ENCODE data around the gene ENOPH1.

The ENOPH1 gene

DNA sequence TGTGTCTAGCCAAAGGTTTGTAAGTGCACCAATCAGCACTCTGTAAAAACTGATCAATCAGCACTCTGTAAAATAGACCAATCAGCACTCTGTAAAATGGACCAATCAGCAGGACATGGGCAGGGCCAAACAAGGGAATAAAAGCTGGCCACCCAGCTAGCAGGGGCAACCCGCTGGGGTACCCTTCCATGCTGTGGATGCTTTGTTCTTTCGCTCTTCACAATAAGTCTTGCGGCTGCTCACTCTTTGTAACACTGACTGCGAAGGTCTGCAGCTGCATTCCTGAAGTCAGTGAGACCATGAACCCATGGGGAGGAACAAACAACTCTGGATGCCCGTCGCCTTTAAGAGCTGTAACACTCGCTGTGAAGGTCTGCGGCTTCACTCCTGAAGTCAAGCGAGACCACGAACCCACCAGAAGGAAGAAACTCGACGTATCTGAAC, 14.4 kb upstream of the ENOPH1 start:
- TF ChIP-seq, protein P1, sequence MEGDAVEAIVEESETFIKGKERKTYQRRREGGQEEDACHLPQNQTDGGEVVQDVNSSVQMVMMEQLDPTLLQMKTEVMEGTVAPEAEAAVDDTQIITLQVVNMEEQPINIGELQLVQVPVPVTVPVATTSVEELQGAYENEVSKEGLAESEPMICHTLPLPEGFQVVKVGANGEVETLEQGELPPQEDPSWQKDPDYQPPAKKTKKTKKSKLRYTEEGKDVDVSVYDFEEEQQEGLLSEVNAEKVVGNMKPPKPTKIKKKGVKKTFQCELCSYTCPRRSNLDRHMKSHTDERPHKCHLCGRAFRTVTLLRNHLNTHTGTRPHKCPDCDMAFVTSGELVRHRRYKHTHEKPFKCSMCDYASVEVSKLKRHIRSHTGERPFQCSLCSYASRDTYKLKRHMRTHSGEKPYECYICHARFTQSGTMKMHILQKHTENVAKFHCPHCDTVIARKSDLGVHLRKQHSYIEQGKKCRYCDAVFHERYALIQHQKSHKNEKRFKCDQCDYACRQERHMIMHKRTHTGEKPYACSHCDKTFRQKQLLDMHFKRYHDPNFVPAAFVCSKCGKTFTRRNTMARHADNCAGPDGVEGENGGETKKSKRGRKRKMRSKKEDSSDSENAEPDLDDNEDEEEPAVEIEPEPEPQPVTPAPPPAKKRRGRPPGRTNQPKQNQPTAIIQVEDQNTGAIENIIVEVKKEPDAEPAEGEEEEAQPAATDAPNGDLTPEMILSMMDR (IDR thresholded peaks at IDR 0.05; ENCODE audit: low read depth, low read length, missing control alignments), result no peak
- no peak overlapping the region for H3K4me3 ChIP-seq (replicated peaks; ENCODE audit: low read depth, low read length)
- no peak for DNase-seq (ENCODE audit: extremely low read depth, low read depth)

DNA sequence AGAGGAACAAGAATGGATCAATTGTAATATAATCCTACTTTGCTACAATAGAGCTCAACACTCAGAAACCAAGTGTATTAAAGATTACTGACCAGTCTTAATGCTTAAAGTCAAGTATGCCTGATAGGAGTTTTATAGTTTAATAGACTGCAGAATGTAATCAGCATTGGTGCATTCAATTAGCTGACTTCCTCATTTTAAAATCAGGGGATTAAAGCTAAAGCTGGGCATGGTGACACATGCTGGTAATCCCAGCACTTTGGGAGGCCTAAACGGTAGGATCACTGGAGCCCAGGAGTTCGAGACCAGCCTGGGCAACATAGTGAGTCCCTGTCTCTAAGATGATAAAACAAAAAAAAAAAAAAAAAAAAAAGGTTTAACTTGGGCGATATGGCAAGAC, 10.9 kb upstream of the ENOPH1 start:
- DNase-seq (ENCODE audit: extremely low read depth, low read depth), result no peak
- H3K4me3 ChIP-seq (replicated peaks; ENCODE audit: low read depth, low read length), result no peak overlapping the region
- TF ChIP-seq, protein P1 (IDR thresholded peaks at IDR 0.05; ENCODE audit: low read depth, low read length, missing control alignments), result no peak

DNA sequence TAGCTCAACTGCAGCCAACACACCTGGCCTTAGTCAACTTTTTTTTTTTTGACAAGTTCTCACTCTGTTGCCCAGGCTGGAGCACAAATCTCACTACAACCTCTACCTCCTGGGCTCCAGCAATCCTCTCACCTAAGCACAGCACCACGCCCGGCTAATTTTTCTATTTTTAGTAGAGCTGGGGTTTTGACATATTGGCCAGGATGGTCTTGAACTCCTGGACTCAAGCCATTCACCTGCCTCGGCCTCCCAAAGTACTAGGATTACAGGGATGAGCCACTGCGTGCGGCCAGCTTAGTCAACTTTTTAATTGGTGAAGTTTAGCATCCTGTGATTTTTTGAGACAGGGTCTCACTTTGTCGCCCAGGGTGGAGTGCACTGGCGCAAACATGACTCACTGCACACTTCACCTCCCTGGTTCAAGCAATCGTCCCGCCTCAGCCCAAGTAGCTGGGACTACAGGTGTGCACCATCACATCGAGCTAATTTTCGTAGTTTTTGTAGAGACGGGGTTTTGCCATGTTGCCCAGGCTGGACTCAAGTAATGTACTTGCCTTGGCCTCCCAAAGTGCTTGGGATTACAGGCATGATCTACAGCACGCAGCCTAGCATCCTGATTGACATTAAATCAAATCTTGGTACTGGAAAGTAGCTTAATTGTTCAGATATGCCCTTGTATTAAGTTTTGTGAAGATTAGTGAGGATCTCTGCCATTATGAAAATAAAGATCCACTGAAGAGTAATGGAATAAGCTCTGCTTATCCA, 8.4 kb upstream of the ENOPH1 start:
- TF ChIP-seq, protein P1 (IDR thresholded peaks at IDR 0.05; ENCODE audit: low read depth, low read length, missing control alignments), result no peak
- no peak overlapping the region for H3K4me3 ChIP-seq (replicated peaks; ENCODE audit: low read depth, low read length)
- DNase-seq (ENCODE audit: extremely low read depth, low read depth), result no peak

DNA sequence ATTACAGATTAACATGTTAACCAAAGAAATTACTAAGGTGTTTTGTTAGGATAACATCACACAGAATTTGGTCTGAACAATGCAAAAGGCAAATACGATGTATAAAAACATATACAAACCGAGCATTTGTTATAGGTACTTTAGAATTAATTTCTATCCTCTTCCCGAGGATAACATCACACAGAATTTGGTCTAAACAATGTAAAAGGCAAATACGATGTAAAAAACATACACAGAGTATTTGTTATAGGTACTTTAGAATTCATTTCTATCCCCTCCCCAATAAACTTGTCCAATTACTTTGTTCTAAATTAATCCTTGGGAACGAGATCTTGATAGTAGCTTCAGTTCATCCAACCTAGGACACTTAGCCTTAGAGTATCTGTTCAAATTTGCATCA, 7.8 kb upstream of the ENOPH1 start:
- DNase-seq (ENCODE audit: extremely low read depth, low read depth), result no peak
- TF ChIP-seq, protein P1 (IDR thresholded peaks at IDR 0.05; ENCODE audit: low read depth, low read length, missing control alignments), result no peak
- H3K4me3 ChIP-seq (replicated peaks; ENCODE audit: low read depth, low read length), result no peak overlapping the region

DNA sequence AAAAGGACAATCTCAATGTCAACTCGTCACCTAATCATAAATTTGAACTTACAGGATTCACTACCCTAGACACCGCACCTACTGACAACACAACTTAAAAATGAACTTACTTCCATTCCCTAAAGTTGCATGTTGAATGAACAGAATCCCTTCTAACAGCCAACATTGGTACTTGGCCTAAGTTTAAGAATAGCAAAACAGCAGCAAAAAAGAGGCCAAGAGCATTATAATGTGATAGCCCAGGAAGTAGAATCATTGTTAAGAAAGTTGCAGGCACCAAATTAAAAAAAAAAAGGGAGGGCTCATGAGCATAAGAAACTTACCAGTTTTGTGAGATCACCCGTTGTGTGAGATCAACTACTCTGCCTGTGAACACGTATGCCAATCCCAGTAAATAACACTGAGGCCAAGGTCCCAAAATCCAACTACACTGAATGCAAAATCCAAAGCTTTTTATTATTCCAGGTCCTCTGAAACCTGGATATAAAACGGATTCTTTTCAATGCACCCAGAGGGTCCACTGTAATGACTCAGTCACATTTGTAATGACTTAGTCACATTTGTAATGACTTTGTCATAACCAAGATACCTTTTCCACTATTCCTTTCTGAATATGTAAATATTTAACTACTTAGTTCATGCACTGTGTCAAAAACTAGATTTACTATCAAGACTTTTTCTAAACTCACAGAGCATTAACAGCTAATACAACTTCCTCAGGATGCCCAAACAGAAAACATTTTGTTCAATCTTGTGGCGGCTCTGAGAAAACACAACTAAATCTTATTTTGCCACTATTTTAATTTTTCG, 6.9 kb upstream of the ENOPH1 start:
- TF ChIP-seq, protein P1 (IDR thresholded peaks at IDR 0.05; ENCODE audit: low read depth, low read length, missing control alignments), result no peak
- H3K4me3 ChIP-seq (replicated peaks; ENCODE audit: low read depth, low read length), result no peak overlapping the region
- DNase-seq (ENCODE audit: extremely low read depth, low read depth), result no peak

DNA sequence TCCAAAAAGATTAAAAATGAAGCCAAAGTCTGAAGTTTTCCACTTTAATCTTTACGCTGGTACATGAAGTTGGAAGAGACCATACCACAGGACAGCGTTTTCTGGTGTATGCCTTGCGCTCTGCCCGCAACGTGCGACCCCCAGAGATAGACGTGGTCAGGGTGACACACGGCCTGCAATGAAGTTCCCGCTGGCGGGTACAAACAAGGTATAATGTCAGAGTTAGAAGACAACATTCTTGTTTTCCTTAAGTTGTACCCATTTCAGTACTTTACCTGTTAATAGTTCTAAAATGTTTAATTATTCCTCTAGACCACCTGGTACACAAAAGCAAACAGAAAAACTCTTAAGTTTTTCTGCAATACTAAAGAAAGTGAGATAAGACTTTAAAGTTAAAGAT, 4.9 kb upstream of the ENOPH1 start:
- no peak overlapping the region for H3K4me3 ChIP-seq (replicated peaks; ENCODE audit: low read depth, low read length)
- TF ChIP-seq, protein P1 (IDR thresholded peaks at IDR 0.05; ENCODE audit: low read depth, low read length, missing control alignments), result no peak
- DNase-seq (ENCODE audit: extremely low read depth, low read depth), result no peak
